GM20000 (cell line): ENCODE data around the gene OR1A2.

Source experiments
- DNase-seq: peaks from one replicate; pipeline ENCODE4 v3.0.0; 2012; ENCODE audit warnings: low spot score
- TF ChIP-seq, protein P1 (sequence below): IDR thresholded peaks from 2 replicates; pipeline ENCODE4 v1.5.1; 2012; ENCODE audit warnings: mild to moderate bottlenecking, control low read depth; ENCODE audit errors: extremely low read depth, missing control alignments

The OR1A2 gene, protein sequence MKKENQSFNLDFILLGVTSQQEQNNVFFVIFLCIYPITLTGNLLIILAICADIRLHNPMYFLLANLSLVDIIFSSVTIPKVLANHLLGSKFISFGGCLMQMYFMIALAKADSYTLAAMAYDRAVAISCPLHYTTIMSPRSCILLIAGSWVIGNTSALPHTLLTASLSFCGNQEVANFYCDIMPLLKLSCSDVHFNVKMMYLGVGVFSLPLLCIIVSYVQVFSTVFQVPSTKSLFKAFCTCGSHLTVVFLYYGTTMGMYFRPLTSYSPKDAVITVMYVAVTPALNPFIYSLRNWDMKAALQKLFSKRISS

DNA sequence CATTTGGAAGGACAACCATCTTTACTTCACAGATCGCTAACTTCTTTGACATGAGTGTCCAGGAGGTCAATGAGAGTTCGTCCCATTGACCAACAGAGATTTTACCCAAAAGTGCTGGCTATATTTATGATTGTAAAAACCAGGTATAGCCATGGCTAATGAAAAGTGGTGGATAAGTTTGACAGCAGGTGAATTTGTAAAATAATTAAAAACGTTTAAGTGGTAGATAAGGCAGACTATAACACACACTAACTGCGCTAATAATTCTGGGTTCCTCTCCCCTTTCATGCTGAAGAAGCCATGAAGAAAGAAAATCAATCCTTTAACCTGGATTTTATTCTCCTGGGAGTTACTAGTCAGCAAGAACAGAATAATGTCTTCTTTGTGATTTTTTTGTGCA is at the start of gene OR1A2:
OR1A2 (plus strand) TSS at position 301 of the 400 bp plus-strand sequence; CDS start at position 301, 0 bp downstream.
- TF ChIP-seq, protein P1, sequence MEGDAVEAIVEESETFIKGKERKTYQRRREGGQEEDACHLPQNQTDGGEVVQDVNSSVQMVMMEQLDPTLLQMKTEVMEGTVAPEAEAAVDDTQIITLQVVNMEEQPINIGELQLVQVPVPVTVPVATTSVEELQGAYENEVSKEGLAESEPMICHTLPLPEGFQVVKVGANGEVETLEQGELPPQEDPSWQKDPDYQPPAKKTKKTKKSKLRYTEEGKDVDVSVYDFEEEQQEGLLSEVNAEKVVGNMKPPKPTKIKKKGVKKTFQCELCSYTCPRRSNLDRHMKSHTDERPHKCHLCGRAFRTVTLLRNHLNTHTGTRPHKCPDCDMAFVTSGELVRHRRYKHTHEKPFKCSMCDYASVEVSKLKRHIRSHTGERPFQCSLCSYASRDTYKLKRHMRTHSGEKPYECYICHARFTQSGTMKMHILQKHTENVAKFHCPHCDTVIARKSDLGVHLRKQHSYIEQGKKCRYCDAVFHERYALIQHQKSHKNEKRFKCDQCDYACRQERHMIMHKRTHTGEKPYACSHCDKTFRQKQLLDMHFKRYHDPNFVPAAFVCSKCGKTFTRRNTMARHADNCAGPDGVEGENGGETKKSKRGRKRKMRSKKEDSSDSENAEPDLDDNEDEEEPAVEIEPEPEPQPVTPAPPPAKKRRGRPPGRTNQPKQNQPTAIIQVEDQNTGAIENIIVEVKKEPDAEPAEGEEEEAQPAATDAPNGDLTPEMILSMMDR: no peak
- no peak for DNase-seq

DNA sequence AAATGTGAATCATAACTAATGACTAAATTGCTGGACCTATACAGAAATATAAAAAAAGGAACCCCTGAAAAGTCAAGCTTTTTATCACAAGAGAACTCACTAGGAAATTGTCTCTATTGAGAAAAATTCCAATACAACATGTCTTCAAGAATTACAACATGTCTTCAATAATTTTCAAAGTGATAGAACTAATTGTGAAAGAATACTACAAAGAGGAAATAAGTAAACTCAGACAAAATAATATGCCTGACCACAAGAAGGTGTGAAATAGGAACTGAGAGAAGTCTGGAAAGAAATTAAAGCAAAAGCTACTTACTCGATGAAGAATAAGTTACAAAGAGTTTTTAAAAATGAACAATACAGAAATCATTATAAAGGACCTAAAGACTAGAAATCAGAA is 40.1 kb upstream of the OR1A2 start:
- DNase-seq: no peak

DNA sequence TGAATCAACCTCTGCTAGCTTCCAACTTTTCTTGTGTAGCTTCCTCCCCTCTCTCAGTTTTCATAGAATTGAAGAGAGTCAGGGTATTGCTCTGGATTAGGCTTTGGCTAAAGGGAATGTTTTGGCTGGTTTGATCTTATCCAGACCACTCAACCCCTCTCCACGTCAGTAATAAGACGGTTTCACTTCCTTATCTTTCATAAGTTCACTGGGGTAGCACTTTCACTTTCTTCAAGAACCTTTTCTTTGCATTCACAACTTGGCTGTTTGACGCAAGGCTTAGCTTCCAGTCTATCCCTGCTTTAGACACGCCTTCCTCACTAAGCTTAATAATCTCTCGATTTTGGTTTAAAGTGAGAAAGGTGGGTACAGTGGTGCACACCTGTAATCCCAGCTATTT is 29.7 kb upstream of the OR1A2 start:
- peak; percentile 45 for DNase-seq
- TF ChIP-seq, protein P1: no peak

More for the DNA sequence above, 40.1 kb upstream of the OR1A2 start:
- TF ChIP-seq, protein P1: no peak

DNA sequence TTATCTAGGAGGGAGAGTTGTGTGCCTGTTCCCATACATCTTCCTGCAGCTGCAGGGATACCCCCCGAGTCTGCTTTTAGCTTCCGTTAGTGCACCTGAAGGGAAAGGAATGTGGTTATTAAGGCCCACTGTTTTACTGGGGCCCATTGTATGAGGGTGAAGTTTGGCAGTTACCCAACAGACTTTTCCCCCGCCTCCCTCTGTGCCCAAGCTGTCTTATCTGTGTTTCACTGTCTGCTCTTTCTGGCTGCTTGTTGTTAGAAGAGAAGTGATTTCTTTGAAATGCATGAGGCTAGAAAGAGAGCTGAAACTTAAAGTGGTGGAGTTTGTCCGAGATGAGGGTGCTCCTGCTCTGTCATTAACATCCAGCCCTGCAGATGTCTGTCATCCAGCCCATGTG is 7.4 kb upstream of the OR1A2 start:
- no peak for DNase-seq

DNA sequence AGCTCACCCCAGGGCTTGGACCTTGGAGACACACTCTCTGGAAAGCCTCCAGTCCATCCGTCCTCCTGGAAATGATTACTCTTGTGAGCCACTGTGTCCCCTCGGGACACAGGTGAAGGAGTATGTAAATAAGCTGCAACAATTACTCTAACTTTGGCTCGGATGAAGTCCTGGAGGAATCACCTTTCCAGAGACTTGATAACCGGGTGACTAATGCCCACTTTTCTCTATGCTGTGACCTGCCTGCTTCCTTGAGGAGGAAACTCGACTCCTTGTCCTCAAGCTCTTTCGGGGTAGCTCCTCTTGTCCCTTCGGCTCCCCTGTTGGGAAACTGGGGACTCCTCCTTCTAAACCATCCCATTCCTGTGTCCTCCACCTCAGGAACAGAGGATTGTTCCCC is 10.0 kb downstream of the OR1A2 start, which contains the start of gene OR1A1:
OR1A1 (plus strand) TSS at position 301 of the 400 bp plus-strand sequence. CDS start 7,954 bp downstream, outside the sequence.
- no peak for DNase-seq
- TF ChIP-seq, protein P1: no peak

More for the DNA sequence above, 7.4 kb upstream of the OR1A2 start:
- TF ChIP-seq, protein P1: no peak

DNA sequence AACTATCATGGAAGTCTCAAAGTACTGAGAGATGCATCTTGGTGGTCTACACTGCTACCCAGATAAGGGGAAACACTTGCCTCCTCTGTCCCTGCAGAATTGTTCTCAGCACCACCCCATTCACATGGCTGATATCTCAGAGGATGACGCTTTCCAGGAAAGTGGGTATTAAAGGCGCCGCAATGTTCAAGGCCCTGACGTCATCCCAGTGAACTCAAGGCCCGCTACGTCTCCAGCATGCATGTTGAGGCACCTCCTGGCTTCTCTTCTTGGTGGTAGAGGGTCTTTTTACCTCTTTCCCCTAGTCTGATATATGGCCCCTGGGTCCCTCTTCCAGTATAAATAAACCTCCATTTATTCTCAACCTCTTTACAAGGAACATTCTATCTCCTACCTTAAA is 11.2 kb downstream of the OR1A2 start:
- TF ChIP-seq, protein P1: no peak
- no peak for DNase-seq

DNA sequence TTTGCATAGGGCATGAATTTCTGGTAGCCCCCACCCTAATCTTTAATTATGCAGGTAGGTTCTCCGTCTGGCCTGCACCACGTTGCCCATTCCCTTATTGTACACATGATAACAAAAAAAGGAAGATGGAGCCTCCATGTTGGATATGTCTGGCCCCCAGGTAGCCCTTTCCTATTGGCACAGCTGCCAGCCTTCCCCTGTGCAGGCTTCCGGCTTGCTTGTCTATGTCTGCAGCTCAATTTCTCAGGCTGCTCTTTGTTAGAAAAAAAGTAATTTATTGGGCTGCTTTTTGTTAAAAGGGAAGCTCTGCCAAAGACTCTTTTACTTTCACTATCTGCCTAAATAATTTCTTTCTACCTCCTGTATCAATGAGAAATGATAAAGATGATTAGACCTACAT is 15.7 kb downstream of the OR1A2 start:
- TF ChIP-seq, protein P1: no peak

More for the DNA sequence above, 15.7 kb downstream of the OR1A2 start:
- no peak for DNase-seq
